Stomach smooth muscle (tissue), 2 donors: ENCODE measurements around the gene MAGI1.

Source experiments
- H3K27ac ChIP-seq: one replicate; pipeline ENCODE4 v1.7.0; 2013; ENCODE audit warnings: mild to moderate bottlenecking, low read length, inconsistent platforms
- H3K27me3 ChIP-seq, 2 donors: one replicate each; pipeline ENCODE4 v1.7.0; 2013; ENCODE audit warnings: low read length in 2 of 2; ENCODE audit not compliant: insufficient read depth in 2 of 2, control insufficient read depth in 1 of 2
- H3K36me3 ChIP-seq, 2 donors: one replicate each; pipeline ENCODE4 v1.7.0; 2013; ENCODE audit warnings: low read length in 2 of 2; ENCODE audit not compliant: control insufficient read depth in 2 of 2, insufficient read depth in 2 of 2
- H3K4me1 ChIP-seq: one replicate; pipeline ENCODE4 v1.7.0; 2013; ENCODE audit warnings: low read length; ENCODE audit not compliant: control insufficient read depth, insufficient read depth
- H3K4me3 ChIP-seq, 2 donors: one replicate each; pipeline ENCODE4 v1.7.0; 2013; ENCODE audit warnings: low read length in 2 of 2
- H3K9ac ChIP-seq, 2 donors: one replicate each; pipeline ENCODE4 v1.7.0; 2013; ENCODE audit warnings: low read length in 2 of 2, mild to moderate bottlenecking in 1 of 2
- H3K9me3 ChIP-seq, 2 donors: one replicate each; pipeline ENCODE4 v1.7.0; 2013; ENCODE audit warnings: low read length in 2 of 2; ENCODE audit not compliant: control insufficient read depth in 2 of 2
- donor health status: healthy.
- donor health status: Pancreatic carcinoma.

MAGI1 gene

DNA sequence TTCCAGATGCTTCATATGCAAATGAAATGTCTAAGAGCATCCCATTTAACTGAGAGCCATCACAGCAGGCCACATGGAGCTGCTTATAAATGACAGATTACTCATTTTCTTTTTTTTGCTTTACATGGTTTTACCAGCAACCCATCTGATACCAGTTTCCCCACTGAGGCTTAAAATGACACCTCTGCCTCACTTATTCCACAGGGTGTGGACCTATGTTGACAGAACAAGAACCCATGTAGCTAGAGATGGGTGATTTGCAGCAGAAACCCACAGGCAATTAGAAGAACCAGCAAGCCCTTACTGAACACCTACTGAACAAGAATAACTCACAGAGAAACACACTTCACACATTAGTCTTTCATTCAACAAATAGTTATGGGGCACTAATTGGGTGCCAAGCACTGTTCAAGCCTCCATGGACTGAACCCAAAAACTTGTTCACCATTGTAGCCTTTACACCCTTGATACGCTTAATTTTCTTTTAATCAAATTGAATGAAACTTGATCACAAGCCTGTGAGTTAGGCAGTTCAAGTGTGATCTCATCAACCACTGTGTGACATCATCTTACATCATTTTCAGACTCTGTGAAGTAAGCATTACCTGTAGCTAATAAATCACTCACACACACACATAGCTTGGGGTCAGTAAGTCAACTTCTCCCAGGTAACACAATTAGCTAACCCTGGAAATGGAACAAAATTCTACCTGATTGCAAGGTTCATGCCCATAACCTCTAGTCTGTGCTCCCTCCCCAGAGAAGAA lies 45.4 kb downstream of the MAGI1 start:
- Histone ChIP-seq H3K27ac (no peak overlapping the region), H3K9ac (no peak overlapping the region), H3K27me3 (no peaks in the 10 kb centered on the region), H3K4me3 (no peak overlapping the region), H3K36me3 (no peaks in the 10 kb centered on the region), H3K4me1 (no peaks in the 10 kb centered on the region), H3K9me3 (no peaks in the 10 kb centered on the region)

DNA sequence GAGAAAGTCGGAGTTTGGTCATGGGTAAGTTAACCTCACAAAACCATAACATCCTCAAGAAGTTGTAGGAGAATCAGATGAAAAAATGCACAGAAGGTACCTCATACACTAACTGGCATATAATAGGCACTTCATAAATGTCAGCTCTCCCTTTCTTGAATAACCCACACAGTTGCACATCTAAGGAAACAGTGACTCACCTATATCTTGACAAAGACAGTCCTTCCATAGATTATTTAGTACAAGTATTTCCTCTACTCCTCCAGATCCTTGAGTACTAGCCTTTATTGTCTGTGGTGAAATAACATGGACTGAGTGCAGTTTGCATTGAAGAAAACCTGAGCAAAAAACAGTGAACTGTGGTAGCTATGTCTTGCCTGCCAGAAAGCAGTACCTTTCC lies 46.6 kb downstream of the MAGI1 start:
- H3K9ac ChIP-seq: no peak overlapping the region
- no peaks in the 10 kb centered on the region for H3K4me1 ChIP-seq
- no peaks in the 10 kb centered on the region for H3K27me3 ChIP-seq
- H3K36me3 ChIP-seq: no peaks in the 10 kb centered on the region
- no peaks in the 10 kb centered on the region for H3K9me3 ChIP-seq
- H3K27ac ChIP-seq: no peak overlapping the region
- H3K4me3 ChIP-seq: no peak overlapping the region

DNA sequence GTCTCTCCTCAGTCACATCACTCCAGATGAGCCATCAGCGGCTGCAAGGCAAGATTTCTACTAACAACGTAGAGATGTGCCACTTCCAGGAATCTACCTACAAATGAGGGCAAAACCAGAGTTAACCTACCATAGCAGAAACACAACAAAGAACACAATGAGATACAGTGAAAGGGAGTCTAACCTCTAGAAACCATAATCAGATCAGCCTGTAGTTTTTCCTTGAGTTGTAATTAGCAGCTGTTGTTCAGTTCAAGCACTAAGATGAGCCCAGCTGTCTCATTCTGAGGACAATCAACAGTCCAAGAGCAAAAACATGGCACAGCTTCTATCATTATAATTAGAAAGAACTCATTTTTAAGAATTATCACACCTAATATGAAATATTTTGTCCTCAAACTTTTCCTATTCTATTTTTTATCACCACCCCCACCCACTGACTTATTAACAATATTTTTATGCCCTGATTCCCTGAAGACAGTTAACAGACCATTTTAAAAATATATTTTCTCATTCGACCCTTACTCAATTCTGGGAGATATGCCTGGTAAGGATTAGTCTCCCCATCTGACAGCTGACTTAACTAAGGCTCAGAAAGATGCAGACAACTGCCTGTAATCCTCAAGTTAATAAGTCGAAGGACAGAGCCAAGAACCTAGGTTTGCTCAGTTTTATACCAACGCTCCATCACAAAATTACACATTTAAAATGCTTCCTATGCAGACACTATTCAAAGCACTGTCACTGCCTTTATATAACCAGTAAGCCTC lies 50.1 kb downstream of the MAGI1 start:
- H3K9ac ChIP-seq: no peak overlapping the region
- H3K27me3 ChIP-seq: no peaks in the 10 kb centered on the region
- H3K36me3 ChIP-seq: no peaks in the 10 kb centered on the region
- H3K4me1 ChIP-seq: no peaks in the 10 kb centered on the region
- no peak overlapping the region for H3K27ac ChIP-seq
- H3K9me3 ChIP-seq: no peaks in the 10 kb centered on the region
- H3K4me3 ChIP-seq: no peak overlapping the region

DNA sequence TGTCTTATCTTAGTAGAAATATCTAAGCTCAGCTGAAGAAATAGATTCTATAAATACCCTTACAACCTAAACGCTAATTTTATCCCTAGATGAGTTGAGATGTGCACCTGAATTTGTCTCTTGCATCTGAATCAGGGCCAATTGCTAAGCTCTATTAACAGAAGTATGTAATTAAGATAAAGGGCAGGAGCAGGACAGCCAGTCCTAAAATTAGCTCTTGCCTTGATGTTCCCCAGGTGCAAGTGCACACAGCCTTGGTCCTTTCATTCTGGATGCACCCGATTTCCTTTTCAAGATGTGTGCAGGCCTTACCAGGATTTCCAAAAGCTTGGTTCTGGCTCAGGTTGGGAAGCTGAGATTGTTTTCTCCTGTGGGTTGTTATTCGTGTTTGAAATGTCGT lies 52.4 kb downstream of the MAGI1 start:
- no peaks in the 10 kb centered on the region for H3K4me1 ChIP-seq
- no peaks in the 10 kb centered on the region for H3K36me3 ChIP-seq

DNA sequence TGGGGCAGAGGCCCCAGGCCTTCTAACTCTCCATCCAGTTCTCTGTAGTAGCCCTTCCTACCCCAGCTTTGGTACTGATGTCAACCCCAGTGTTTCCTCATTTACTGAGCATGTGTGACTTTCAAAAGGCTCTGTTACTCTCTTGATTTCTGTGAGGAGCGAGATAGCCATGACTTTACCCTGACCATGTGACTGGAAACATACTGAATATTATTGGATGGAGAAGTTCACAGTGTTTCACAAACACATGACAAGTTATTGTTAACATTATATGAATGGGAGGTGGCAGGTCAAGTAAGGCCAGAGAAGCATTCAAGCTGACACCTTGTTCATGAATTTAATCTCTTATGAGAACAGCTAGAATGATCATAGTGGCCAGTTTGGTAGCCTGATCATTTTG lies 53.7 kb downstream of the MAGI1 start:
- Histone ChIP-seq H3K9ac (no peak overlapping the region), H3K27ac (no peak overlapping the region), H3K27me3 (no peaks in the 10 kb centered on the region), H3K4me3 (no peak overlapping the region), H3K4me1 (no peaks in the 10 kb centered on the region), H3K36me3 (no peaks in the 10 kb centered on the region), H3K9me3 (no peaks in the 10 kb centered on the region)

More for the DNA sequence above, 52.4 kb downstream of the MAGI1 start:
- H3K9ac ChIP-seq: no peak overlapping the region
- H3K4me3 ChIP-seq: no peak overlapping the region
- no peak overlapping the region for H3K27ac ChIP-seq
- H3K9me3 ChIP-seq: no peaks in the 10 kb centered on the region
- no peaks in the 10 kb centered on the region for H3K27me3 ChIP-seq

DNA sequence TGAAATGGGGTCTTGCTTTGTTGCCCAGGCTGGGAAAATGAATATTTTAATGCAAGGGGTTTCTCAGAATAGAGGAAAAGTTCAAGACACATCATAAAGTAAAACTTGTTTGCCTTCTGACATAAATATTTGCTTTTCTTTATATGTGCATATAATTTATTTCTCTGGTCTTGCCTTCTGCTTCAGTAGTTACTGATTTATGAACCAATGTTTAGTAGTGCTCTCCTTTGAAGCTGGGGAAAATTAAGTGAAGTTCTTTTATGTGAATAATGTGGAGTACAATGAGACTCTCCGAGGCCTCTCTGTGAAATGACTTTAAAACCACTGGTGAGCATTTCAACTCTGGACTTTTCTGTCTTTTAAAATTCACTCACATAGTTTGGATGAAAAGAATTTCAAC lies 55.6 kb downstream of the MAGI1 start:
- H3K36me3 ChIP-seq: no peaks in the 10 kb centered on the region
- no peak overlapping the region for H3K27ac ChIP-seq
- H3K9ac ChIP-seq: no peak overlapping the region
- H3K27me3 ChIP-seq: no peaks in the 10 kb centered on the region
- no peaks in the 10 kb centered on the region for H3K9me3 ChIP-seq
- no peak overlapping the region for H3K4me3 ChIP-seq
- no peaks in the 10 kb centered on the region for H3K4me1 ChIP-seq

DNA sequence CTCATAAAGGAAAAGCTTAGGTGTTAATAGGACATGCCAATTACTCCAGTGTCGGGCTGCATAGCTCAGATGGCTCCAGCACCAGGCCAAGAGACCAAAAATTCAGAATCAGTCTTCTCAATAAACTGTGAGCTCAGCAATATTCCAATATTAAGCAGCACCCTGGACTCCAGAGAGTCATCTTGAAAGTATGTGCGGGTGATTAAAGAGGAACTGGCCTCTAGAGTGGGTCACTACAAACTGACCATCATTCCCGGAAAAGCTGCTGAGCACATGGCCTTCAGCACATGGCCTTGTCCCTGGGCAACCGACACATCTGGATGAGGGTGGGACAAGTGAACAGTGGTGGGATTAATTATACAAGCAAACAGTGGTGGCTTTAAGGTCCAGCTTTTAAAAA lies 59.0 kb downstream of the MAGI1 start:
- Histone ChIP-seq H3K36me3 (no peaks in the 10 kb centered on the region), H3K9me3 (no peaks in the 10 kb centered on the region), H3K4me1 (no peaks in the 10 kb centered on the region), H3K27me3 (no peaks in the 10 kb centered on the region), H3K9ac (no peak overlapping the region), H3K4me3 (no peak overlapping the region), H3K27ac (no peak overlapping the region)

DNA sequence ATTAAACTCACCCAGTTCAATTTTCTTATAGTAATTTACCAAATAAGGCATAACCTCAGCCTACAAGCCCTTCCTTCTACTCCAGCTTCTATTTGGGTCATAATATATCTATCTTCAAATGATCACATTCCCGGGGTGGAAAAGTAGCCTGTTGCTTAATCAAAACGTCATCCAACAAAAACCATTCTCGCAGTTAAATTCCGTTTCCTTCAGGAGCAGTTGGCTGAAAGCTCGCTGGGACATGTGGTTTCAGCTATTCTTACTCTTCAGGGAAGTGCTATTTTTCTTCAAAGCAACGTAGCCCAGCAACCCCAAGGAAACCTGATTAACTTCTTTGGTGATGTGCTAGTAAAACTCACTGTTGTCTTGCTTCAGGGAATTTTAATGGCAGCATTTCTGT lies 59.6 kb downstream of the MAGI1 start:
- Histone ChIP-seq H3K36me3 (no peaks in the 10 kb centered on the region), H3K27ac (no peak overlapping the region), H3K4me3 (no peak overlapping the region)

DNA sequence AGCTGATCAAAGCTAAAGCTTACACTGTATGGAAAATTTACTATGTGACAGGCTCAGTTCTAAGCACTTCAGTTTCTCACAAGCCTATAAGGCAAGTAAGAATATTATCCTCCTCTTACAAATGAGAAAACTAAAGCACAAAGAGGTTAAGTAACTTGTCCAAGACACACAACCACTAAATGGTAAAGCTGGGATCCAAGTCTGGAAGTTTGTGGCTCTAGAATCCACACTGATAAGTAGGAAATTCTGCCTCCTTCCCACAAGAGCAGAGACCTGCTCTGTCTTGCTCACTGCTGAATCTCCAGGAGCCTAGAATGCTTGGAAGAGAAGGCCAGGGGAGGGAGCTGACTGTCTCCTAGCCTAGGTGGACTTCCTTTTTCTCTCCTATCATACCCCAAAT lies 60.6 kb downstream of the MAGI1 start:
- Histone ChIP-seq H3K27me3 (no peaks in the 10 kb centered on the region), H3K4me3 (no peak overlapping the region), H3K36me3 (no peaks in the 10 kb centered on the region), H3K9ac (no peak overlapping the region), H3K27ac (no peak overlapping the region), H3K9me3 (no peaks in the 10 kb centered on the region), H3K4me1 (no peaks in the 10 kb centered on the region)

More for the DNA sequence above, 59.6 kb downstream of the MAGI1 start:
- Histone ChIP-seq H3K9ac (no peak overlapping the region), H3K4me1 (no peaks in the 10 kb centered on the region), H3K27me3 (no peaks in the 10 kb centered on the region), H3K9me3 (no peaks in the 10 kb centered on the region)

DNA sequence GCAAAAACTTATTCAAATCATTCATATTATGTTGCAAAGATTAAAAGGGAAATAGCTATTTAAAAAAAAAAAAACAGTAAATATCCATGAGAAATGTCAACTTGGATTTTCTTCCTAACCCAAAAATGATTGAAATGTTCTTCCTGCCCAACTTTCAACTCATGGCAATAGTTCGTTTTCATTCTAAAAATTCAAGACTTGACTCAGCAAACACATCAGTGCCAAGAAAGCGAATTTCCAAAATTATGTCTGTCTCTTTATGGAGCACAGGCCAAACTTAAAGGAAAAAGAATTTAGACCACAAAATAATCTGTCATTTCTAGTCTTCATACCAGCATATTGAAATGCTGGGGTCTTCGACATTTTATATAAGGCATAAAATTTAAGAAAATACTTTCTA lies 63.7 kb downstream of the MAGI1 start:
- Histone ChIP-seq H3K4me3 (no peak overlapping the region), H3K27ac (no peak overlapping the region), H3K36me3 (no peaks in the 10 kb centered on the region), H3K27me3 (no peaks in the 10 kb centered on the region), H3K9me3 (no peaks in the 10 kb centered on the region), H3K4me1 (no peaks in the 10 kb centered on the region), H3K9ac (no peak overlapping the region)

DNA sequence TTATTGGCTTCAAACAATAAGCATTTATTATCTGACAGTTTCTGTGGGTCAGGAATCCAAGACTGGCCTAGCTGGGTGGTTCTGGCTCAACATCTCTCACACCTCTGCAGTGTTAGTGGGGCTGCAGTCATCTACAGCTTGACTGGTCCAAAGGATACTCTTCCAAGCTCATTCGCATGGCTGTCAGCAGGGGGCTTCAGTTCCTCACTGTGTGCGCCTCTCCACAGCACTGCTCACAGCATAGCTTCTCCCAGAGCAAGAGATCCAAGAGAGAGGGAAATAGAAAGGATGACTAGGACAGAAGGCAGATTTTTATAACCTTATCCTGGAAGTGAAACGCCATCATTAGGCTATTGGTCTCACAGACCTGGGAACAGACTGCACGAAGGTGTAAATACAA lies 64.2 kb downstream of the MAGI1 start:
- H3K4me1 ChIP-seq: no peaks in the 10 kb centered on the region
- no peak overlapping the region for H3K4me3 ChIP-seq
- H3K9ac ChIP-seq: no peak overlapping the region
- H3K27ac ChIP-seq: no peak overlapping the region
- no peaks in the 10 kb centered on the region for H3K36me3 ChIP-seq
- H3K9me3 ChIP-seq: no peaks in the 10 kb centered on the region
- no peaks in the 10 kb centered on the region for H3K27me3 ChIP-seq
